ENCODE results near the gene UBE2G2. TPM values are rescaled to one million over a fixed set of nuclear protein-coding genes. Genes with fewer than 3 reads are reported as not detected.

The UBE2G2 gene
- total RNA-seq, 1 experiment from 2014 or later: 68.3 TPM

- DNase-seq (ENCODE audit: low spot score): no peak
Observed at GRCh38 chr21:44727757-44728156, 73.9 kb downstream of the UBE2G2 start.

- no peak for DNase-seq (ENCODE audit: low spot score)
Observed at GRCh38 chr21:44727321-44727720, 74.3 kb downstream of the UBE2G2 start.

- DNase-seq (ENCODE audit: low spot score): no peak
Observed at GRCh38 chr21:44726826-44727225, 74.8 kb downstream of the UBE2G2 start.

- DNase-seq (ENCODE audit: low spot score): no peak
Observed at GRCh38 chr21:44724926-44725325, 76.7 kb downstream of the UBE2G2 start.

GRCh38 chr21:44724196-44724595 lies 77.4 kb downstream of the UBE2G2 start:
- no peak for DNase-seq (ENCODE audit: low spot score)

GRCh38 chr21:44723177-44724131 lies 78.2 kb downstream of the UBE2G2 start:
- no peak for DNase-seq (ENCODE audit: low spot score)

GRCh38 chr21:44722731-44723130 lies 78.9 kb downstream of the UBE2G2 start:
- DNase-seq (ENCODE audit: low spot score): no peak

GRCh38 chr21:44720170-44720569 lies 81.5 kb downstream of the UBE2G2 start:
- DNase-seq (ENCODE audit: low spot score): no peak

Other genes with a start within 250 kb of the UBE2G2 start
- gene KRTAP10-3, start 243.0 kb downstream of the UBE2G2 start, total RNA-seq (2014; rRNA removed; shearing (Covaris generic)): not detected in 2 replicates
- gene KRTAP10-4, start 228.1 kb downstream of the UBE2G2 start, total RNA-seq (2014; rRNA removed; shearing (Covaris generic)): not detected in 2 replicates
- gene KRTAP10-5, start 221.2 kb downstream of the UBE2G2 start, total RNA-seq (2014; rRNA removed; shearing (Covaris generic)): not detected in 2 replicates
- gene KRTAP10-6, start 209.3 kb downstream of the UBE2G2 start, total RNA-seq (2014; rRNA removed; shearing (Covaris generic)): not detected in 2 replicates
- not detected in 2 replicates for gene KRTAP10-7, start 201.2 kb downstream of the UBE2G2 start, total RNA-seq (2014; rRNA removed; shearing (Covaris generic))
- not detected in 2 replicates for gene KRTAP10-8, start 189.7 kb downstream of the UBE2G2 start, total RNA-seq (2014; rRNA removed; shearing (Covaris generic))
- not detected in 2 replicates for gene KRTAP10-9, start 174.7 kb downstream of the UBE2G2 start, total RNA-seq (2014; rRNA removed; shearing (Covaris generic))
- gene KRTAP10-10, start 164.5 kb downstream of the UBE2G2 start, total RNA-seq (2014; rRNA removed; shearing (Covaris generic)): not detected in 2 replicates
- not detected in 2 replicates for gene KRTAP10-11, start 155.4 kb downstream of the UBE2G2 start, total RNA-seq (2014; rRNA removed; shearing (Covaris generic))
- gene KRTAP12-4, start 147.2 kb downstream of the UBE2G2 start, total RNA-seq (2014; rRNA removed; shearing (Covaris generic)): not detected in 2 replicates
- not detected in 2 replicates for gene KRTAP12-3, start 143.9 kb downstream of the UBE2G2 start, total RNA-seq (2014; rRNA removed; shearing (Covaris generic))
- not detected in 2 replicates for gene KRTAP12-2, start 134.9 kb downstream of the UBE2G2 start, total RNA-seq (2014; rRNA removed; shearing (Covaris generic))
- not detected in 2 replicates for gene KRTAP12-1, start 119.7 kb downstream of the UBE2G2 start, total RNA-seq (2014; rRNA removed; shearing (Covaris generic))
- not detected in 2 replicates for gene KRTAP10-12, start 104.6 kb downstream of the UBE2G2 start, total RNA-seq (2014; rRNA removed; shearing (Covaris generic))
- 0.17 TPM in 1 of 2 replicates, not detected in the other for gene TSPEAR, start 90.2 kb downstream of the UBE2G2 start, total RNA-seq (2014; rRNA removed; shearing (Covaris generic))
- 118 and 140 TPM in 2 replicates for gene SUMO3, start 16.2 kb upstream of the UBE2G2 start, total RNA-seq (2014; rRNA removed; shearing (Covaris generic))
- 637 and 713 TPM in 2 replicates for gene PTTG1IP, start 71.9 kb upstream of the UBE2G2 start, total RNA-seq (2014; rRNA removed; shearing (Covaris generic))
- 0.19 and 1.2 TPM in 2 replicates for gene ITGB2, start 119.1 kb upstream of the UBE2G2 start, total RNA-seq (2014; rRNA removed; shearing (Covaris generic))
- 33.6 and 42.6 TPM in 2 replicates for gene SLX9, start 138.2 kb upstream of the UBE2G2 start, total RNA-seq (2014; rRNA removed; shearing (Covaris generic))

Measured in A172 (cell line).